DOHH2 (cell line): ENCODE data around the gene COMMD9.

Source experiments
- EZH2phosphoT487 ChIP-seq: fragments of 200-600 bp; sonication (generic); IDR thresholded peaks from 2 replicates; pipeline ENCODE4 v1.6.1; 2017; ENCODE audit warnings: borderline replicate concordance, mild to moderate bottlenecking, antibody characterized with exemption, low read length, moderate library complexity, mixed read lengths
- TF ChIP-seq, protein P1 (sequence below): fragments of 200-600 bp; sonication (generic); IDR thresholded peaks from one replicate; pipeline ENCODE4 v1.5.1; 2014; ENCODE audit warnings: antibody characterized with exemption, mild to moderate bottlenecking, low read depth, low read length; ENCODE audit not compliant: poor library complexity, severe bottlenecking

DNA sequence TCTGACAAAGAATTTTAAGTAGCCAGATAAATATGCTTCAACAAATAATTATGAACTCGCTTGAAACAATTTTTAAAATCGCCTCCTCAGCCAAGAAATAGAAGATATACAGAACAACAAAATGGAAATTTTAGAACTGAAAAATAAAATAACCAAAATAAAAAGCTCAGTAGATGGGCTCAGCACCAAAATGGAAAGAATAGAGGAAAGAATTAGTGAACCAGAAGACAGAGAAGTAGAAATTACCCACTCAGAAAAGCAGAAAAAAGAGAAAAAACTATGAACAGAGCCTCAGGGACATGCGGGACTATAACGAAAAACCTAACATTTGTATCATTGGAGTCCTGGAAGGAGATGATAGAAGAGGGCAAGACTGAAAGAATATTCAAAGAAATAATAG lies 7.4 kb downstream of the COMMD9 start:
- TF ChIP-seq, protein P1, sequence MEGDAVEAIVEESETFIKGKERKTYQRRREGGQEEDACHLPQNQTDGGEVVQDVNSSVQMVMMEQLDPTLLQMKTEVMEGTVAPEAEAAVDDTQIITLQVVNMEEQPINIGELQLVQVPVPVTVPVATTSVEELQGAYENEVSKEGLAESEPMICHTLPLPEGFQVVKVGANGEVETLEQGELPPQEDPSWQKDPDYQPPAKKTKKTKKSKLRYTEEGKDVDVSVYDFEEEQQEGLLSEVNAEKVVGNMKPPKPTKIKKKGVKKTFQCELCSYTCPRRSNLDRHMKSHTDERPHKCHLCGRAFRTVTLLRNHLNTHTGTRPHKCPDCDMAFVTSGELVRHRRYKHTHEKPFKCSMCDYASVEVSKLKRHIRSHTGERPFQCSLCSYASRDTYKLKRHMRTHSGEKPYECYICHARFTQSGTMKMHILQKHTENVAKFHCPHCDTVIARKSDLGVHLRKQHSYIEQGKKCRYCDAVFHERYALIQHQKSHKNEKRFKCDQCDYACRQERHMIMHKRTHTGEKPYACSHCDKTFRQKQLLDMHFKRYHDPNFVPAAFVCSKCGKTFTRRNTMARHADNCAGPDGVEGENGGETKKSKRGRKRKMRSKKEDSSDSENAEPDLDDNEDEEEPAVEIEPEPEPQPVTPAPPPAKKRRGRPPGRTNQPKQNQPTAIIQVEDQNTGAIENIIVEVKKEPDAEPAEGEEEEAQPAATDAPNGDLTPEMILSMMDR = no peak
- TF ChIP-seq EZH2phosphoT487 = no peak
